ENCODE results near the gene ST6GAL1. TPM values are rescaled to one million over a fixed set of nuclear protein-coding genes. Genes with fewer than 3 reads are reported as not detected.

The ST6GAL1 gene
- total RNA-seq, 1 donor from 2014 or later: 147 TPM

Other genes starting within 250 kb of the ST6GAL1 start
- not detected in 2 replicates for gene KNG1, start 213.2 kb upstream of the ST6GAL1 start, total RNA-seq
- 491 and 514 TPM in 2 replicates for gene EIF4A2, start 146.9 kb upstream of the ST6GAL1 start, total RNA-seq
- gene RFC4, start 124.0 kb upstream of the ST6GAL1 start, total RNA-seq: 111 and 122 TPM in 2 replicates
- gene ADIPOQ, start 87.8 kb upstream of the ST6GAL1 start, total RNA-seq: not detected in 2 replicates
- gene RPL39L, start 209.0 kb downstream of the ST6GAL1 start, total RNA-seq: 7.5 and 8.3 TPM in 2 replicates